Hematopoietic multipotent progenitor cell treated with erythropoietin and hydrocortisone succinate and interleukin-3 and kit ligand, for 6 days (in vitro differentiated cells): ENCODE data around the gene TRAP1.
"Not testable (repeated sequence)": the region's sequence is repeated elsewhere in the genome, so short reads cannot be mapped to it uniquely, and the experiment has no call there.

ENCODE experiments used
- DNase-seq: peaks from one replicate; pipeline ENCODE4 v3.0.0-alpha.2; 2015

The TRAP1 gene

GRCh38 chr16:3671424-3671823 lies 45.9 kb downstream of the TRAP1 start:
- DNase-seq = no peak

GRCh38 chr16:3670711-3671110 lies 46.6 kb downstream of the TRAP1 start:
- no peak for DNase-seq

- DNase-seq = no peak
Measured at GRCh38 chr16:3669082-3669481, 48.2 kb downstream of the TRAP1 start.

GRCh38 chr16:3668626-3669025 lies 48.7 kb downstream of the TRAP1 start:
- DNase-seq = no peak

GRCh38 chr16:3665508-3665907 lies 51.8 kb downstream of the TRAP1 start:
- DNase-seq = no peak

GRCh38 chr16:3664187-3664896 lies 53.0 kb downstream of the TRAP1 start:
- DNase-seq = no peak

GRCh38 chr16:3662601-3663000 lies 54.7 kb downstream of the TRAP1 start:
- no peak for DNase-seq

- DNase-seq = no peak
Measured at GRCh38 chr16:3661922-3662321, 55.4 kb downstream of the TRAP1 start.

GRCh38 chr16:3661311-3661710 lies 56.0 kb downstream of the TRAP1 start:
- no peak for DNase-seq

- no peak for DNase-seq
Measured at GRCh38 chr16:3659251-3659650, 58.1 kb downstream of the TRAP1 start.

- no peak for DNase-seq
Measured at GRCh38 chr16:3656491-3657468, 60.5 kb downstream of the TRAP1 start.

GRCh38 chr16:3656160-3656490 lies 61.2 kb downstream of the TRAP1 start:
- DNase-seq = not testable (repeated sequence)

GRCh38 chr16:3655396-3656159 lies 61.7 kb downstream of the TRAP1 start:
- DNase-seq = no peak

- no peak for DNase-seq
Measured at GRCh38 chr16:3655030-3655395, 62.3 kb downstream of the TRAP1 start.

- DNase-seq = peak; percentile 83
Measured at GRCh38 chr16:3654249-3654991, 62.9 kb downstream of the TRAP1 start, which contains the start of gene DNASE1. DNASE1 (plus strand) TSS chr16:3654691; CDS start chr16:3655374, 683 bp downstream.

- no peak for DNase-seq
Measured at GRCh38 chr16:3652373-3653195, 64.7 kb downstream of the TRAP1 start.

GRCh38 chr16:3651461-3652372 lies 65.6 kb downstream of the TRAP1 start:
- no peak for DNase-seq

- no peak for DNase-seq
Measured at GRCh38 chr16:3650631-3651265, 66.6 kb downstream of the TRAP1 start.

GRCh38 chr16:3646348-3646920 lies 70.9 kb downstream of the TRAP1 start:
- no peak for DNase-seq
